Measurements from ENCODE around the gene NKD1.

The NKD1 gene

DNA sequence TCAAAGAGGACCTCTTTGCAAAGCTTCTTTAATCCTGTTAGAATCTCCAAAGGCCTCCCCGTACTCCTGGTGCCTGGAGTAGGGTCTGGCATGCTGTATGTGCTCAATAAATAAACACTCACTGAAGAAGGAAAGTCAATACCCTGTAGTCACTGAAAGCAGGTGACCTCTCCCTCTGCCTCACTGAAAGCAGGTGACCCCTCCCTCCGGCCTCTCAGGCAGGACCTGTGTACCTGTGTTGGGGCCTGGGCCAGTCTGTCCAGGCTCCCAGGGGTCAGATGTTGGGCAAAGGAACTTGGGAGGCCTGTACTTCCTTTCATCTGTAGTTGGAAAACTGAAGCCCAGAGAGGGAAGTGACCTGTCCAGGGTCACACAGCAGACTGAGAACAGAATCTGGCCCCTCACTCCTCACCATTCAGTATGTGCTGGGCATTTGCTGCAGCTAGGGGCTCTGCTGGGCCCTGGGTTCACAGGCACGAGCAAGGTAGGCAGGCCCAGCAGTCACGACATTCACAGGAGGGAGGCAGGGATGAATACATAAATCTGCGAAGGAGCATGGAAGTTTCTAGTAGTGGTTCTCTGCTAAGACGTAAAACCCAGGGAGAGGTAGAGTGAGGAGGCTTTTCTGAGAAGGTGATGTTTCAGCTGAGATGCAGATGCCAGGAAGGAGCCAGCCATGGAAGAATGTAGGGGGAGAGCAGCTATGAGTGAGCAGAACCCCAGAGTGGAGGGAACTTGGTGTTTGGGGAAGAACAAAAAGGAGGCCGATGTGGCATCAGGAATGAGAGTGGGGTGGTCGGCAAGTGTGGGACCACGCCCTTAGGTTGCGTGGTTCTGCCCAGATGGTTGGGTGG, 64.0 kb downstream of the NKD1 start:
- DNase-seq, result no peak

DNA sequence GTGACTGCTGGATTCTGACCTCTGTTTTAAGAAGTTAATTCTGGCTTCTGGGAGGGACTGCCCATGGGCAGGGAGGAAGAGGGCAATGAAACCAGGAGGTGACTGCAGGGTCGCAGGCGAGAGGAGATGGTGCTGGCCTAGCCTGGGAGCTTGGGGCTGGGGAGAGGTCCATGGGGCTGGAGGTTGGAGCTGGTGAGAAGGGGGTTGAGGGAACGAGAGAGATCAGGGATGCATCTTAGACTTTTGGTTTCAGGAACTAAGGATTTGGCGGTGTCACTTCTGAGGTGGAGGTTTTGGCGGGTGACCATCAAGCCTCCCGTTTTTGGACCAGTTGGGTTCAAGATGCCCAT, 64.6 kb downstream of the NKD1 start:
- no peak for DNase-seq

DNA sequence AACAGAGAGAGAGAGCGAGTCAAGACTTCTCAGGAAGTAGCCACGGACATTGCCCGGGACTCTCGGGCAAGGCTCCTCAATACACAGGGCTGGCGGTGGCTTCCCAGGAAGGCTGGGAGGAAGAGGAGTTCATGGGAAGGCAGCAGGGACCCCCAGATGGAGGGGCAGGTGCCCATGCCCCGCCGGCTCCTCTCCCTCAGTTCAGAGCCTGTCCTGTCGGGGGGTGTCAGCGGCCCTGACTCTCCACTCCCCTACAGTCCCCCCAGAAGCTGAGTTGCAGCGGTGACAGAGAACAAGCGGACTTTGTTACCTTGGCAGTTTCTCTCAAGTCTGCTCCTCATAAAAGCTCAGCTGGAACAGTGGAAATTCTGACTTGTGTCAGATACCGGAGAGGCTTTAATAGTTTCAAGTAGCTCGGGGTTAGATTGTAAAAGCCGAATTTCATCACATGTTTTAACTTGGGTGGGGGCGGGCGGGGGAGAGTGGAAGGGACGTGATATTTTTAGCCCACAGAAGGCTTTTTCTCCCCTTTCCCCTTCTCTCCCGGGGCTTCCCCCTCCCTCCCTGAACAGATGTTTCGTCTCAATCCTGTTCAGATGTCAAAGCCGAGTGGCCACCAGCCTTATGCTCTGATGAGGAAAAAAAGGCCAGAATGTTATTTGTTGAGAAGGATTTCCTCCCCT, 65.2 kb downstream of the NKD1 start:
- DNase-seq, result no peak

DNA sequence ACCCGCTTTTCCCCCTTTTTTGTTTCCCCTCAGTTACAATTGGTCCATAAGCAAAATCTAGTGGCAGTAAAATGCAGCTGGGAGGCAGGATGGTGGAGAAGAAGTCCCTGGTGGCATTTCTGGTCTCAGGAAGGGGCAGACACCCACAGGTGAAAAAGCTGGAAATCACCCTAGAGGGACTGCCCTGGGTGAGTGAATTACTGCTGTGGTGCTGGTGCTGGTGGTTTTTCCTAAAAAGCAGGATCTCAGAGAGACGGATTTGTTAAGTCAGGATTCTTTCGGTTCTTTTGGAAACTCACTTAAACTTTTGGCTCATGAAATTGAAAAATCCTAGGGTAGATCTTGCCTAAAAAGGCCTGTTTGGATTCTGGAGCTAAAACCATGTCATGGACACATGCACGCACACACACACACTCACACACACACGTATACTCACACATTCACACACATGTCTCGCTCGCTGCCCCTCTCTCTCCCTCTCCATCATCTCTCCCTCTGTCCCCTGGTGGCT, 65.8 kb downstream of the NKD1 start:
- no peak for DNase-seq

DNA sequence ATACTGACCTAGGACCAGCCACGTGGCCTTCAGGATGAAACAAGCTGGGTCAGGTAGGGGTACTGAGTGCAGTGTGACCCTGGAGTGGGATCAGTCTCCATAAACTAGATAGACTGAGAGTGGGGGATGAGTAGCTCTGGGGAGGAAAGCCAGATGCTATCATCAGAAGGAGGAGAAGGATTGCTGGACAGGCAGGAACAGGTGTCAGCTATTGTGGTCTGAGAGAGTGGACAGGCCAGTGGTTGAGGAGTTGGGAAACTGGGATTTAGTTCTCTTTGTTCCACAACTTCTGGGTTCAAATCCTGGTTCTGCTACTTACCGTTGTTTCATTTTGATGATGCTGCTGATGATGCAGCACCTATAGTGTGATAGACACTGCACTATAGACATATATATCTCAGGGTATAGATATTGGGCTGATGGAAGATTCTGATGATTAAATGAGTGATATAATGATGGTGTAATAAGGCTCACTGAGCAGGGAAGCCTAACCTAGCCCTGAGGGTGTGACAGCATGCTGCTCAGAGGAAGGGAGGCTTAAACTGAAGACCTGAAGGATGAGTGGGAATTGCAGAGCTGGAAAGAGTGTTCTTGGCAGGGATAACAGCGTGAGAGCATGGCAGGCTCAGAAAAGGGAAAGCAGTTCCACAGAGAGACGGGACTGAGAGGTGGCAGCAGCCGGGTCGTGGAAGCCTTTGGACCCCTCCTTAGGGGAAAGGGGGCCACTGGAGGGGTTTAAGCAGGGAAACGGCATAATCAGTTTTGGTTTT, 66.9 kb downstream of the NKD1 start:
- no peak for DNase-seq

DNA sequence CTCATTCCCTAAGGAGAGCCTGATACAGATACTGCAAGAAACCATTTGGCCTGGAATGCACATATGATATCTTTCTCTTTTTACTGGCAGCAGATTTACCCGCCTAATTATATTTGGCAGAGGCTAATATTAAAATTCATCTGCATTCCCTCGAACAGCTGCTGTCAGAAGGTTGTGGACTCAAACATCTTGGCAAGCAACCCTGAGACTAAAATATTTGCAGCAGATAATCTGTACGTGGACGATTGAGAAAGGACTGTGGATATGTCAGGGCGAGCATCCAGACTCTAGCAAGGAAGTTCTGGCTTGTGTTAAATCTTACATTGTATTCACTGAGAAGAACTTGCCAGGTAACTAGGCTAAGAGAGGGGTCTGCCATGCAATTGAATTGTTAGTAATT, 67.7 kb downstream of the NKD1 start:
- no peak for DNase-seq

DNA sequence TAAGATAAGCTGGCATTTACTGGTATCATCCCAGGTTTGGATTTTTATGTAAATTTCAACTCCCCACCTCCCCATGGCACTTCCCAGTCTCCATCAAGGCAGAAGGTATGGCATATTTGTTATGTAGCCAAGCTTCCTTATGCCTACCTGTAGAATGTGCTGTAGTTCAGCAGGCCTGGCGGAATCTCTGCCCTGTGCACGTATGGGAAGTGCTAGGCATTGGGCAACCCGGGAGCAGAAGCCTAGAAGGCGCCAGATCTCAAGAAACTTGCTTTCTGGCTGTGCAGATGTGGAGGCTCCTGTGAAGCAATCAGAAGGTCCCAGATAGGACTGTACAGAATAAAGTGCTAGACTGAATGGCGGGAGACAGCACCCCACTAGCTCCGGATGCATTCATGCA, 68.2 kb downstream of the NKD1 start:
- no peak for DNase-seq

DNA sequence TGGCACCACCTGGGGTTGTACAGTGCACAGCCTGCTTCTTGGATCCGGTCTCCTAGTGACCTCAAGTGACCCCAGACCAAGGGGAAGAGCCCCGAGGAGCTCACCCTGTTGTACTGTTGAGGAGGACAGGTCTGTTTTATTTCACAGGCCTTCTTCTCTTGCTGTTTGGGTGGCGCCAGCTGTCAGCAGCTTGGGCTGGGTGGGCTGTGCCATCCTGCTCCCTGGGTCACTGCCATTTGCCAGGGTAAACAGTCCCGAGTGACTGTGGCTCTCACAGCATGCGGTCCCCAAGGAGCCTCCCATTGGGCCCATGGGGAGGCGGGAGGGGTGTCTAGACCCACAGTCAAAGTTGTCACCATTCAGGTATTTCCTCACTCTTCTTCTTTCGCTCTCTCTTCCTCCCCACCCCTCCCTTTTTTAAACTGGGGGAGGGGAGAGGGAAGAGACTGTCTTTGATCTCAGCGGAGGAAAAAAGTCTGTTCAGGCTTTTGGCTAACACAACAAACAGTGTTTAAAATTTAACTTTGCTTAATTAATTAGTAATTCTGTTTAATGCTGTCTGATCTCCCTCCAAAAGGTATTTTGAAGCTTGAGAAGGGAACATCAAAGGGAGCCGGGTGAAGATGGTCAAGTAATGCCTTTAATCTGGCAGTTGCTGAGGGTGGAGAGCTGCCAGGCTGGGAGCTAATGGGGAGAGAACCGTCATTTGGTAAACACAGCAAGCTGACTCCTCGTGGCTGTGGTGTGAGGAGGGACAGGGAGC, 68.9 kb downstream of the NKD1 start:
- DNase-seq, result no peak

DNA sequence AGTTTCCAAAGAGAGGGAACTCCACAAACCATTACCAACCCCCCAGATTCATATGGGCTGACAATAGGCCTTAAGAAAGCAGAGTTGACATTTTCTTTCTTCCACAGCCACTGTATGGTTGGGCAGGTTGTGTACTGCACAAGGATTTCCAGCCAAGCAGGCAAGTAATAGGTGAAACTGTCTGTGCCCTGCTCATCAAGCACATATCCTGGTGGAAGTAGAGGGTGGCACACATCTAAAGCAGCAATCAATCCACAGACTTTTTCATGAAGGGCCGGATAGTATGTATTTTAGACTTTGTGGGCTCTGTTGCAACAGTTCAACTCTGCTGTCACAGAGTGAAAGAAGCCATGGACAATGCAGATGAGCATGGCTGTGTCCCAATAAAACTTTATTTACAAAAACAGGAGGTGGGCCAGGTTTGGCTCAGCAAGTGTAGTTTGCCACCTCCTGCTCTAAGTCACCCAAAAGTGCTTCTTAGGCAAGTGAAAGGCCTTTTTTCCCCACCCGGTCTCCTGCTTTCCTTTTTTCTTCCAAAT, 69.5 kb downstream of the NKD1 start:
- DNase-seq, result no peak

DNA sequence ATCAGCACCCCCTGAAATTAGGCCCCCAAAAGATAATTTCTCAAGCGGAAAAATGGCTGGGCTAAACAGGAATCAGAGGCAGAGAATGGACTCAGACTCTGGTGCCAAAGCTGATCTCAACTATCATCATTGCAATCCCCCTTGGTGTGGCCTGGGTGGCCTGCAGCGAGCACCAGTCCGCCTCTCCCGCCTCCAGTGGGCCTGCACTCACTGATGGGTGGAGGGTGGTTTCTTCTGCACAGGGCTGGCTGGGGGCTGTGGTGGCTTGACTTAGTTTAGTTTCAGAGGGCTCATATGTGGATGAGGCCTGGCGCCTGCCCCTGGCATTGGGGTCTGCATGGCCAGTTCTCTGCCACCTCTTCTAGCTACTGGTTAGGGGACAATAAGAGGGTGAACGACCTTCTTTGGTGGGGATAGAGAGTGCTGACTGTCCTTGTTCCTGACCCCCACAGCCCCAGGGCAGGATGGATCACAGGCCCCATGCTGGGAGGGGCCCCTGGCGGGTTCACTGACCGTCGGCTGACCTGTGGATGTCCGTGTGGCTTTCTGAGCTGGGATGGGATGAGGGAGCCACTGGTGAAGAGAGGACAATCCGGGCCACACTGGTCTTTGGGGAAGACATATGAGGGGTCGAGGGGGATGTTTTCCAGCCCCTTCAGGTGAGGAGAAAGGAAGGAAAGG, 70.2 kb downstream of the NKD1 start:
- no peak for DNase-seq

DNA sequence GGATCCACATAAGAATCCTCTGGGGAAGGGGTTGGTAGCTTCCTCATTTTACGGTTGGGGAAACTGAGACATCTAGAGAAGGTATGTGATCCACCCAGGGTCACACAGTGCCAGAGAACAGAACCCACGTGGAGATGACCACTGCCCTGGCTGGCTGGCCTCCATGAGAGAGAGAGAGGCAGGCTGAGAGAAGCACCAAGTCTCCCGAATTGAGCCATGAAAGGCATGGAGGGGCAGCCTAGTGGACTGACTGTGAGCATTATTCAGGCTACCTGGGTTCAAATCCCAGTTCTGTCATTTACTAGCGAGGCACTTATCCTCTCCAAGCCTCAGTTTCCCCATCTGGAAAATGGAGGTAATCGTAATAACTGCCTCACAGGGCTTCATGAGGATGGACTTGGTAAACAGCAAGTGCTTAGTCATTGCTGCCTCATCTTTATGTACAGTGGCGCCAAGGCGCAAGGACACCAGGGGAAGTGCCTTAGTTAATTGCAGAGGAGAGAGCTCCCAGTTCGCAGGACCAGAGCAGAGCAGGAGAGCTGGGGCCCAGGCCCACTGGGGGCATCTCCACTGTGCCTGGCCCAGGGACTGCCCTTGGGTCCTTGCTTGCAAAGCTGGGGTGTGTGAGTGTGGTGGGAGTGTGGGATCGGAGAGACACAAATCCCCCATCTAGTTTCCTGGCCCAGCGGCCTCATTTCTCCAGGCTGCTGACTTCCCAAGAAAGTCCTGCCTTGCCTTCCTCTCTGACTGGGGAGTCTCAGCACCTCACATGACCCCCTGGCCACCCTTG, 71.7 kb downstream of the NKD1 start:
- DNase-seq, result no peak

DNA sequence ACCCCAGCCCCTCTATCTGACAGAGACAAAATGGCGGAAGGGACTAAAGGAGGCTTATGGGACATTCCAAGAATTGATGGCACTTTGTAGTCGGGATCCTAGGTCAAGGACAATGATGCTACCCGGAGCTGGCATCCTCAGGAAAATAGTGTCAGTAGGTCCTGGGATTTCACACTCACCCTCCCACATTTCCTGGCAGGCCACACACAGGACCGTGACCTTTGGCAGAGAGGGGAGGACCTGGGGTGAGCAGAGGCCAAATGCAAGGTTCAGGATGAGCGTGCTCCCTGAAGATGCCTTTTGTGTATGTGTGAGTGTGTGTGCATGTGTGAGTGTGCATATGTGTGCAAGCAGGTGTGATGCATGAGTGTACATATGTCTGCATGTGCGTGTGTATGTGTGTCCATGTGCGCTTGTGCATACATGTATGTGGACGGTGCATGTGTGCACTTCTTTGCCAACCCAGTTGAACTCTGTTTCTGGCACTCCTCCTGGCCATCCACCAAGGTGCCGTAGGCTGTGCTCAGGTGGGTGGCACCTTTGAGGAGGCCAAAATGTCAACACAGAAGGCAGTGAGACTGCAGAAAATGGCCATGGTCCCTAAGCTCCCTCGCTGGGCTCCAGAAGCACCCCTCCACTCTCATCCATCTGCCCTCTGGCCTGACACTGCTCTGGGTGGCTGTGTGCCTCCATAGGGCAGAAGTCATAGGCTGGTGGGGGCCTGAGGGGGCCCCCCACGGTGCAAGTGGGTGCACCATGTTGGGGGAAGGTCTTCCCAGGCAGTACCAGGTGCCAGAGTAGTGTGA, 72.7 kb downstream of the NKD1 start:
- no peak for DNase-seq

DNA sequence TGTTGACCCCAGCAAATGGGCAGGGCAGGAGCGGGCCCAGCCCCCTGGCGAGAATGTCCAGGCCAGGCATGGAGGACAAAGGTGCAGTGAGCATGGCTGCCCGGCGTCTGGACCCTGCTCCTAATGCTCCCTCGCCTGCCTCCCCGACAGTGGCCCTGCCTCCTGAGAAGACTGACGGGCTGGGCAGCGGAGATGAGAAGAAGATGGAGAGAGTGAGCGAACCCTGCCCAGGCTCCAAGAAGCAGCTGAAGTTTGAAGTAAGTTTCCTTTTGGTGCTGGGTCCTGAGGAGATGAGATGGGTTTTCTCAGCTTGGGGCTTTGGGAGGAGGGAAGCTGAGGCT, 73.2 kb downstream of the NKD1 start:
- no peak for DNase-seq

DNA sequence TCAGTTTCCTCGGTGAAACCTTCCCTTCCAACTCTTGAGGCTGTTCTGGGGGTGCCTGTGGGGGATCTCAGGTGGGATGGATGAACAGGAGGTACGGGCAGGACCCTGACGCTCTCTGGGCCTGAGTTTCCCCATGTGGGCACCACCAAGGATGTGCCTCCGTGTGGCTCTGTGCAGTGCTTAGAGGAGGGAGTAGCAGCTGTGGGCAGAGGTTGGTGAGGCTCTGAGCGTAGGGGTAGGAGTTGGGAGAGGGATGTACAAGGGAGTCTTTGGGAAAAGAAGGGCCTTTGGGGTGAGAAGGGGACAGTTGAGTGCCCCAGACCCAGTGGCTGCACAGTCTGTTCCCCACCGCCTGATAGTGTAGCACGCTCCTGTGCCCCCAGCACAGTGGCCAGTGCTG, 73.8 kb downstream of the NKD1 start:
- DNase-seq, result no peak

DNA sequence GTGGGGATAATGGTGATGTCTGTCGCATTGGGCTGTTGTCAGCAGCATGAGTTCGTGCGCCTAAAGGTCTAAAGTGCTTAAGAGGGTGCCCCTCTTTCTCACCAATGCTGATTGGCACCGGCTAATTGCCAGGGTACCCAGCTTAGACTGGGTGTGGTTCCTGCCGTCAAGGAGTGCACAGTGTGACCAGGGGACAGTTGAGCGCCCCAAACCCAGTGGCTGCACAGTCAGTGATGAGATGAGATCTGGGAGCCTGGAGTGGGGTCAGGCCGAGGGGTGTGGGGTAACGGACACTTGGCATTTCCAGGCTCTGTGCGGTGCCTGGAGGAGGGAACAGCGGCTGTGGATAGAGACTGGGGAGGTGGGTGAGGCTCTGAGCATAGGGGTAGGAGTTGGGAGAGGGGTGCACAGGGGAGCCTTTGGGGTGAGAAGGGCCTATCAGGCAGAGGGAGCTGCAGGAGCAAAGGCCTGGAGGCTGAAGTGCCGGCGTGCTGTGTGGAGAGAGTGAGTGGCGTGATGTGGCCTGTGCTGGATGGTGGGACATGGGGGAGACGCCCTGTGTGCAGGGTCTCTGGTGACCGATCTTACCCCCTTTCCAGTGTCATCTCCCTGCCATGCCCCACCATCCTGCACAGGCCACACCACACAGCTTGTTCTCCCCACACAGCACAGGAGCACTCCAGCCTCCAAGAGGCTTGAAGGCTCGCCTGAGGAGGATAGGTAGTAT, 74.6 kb downstream of the NKD1 start:
- no peak for DNase-seq

DNA sequence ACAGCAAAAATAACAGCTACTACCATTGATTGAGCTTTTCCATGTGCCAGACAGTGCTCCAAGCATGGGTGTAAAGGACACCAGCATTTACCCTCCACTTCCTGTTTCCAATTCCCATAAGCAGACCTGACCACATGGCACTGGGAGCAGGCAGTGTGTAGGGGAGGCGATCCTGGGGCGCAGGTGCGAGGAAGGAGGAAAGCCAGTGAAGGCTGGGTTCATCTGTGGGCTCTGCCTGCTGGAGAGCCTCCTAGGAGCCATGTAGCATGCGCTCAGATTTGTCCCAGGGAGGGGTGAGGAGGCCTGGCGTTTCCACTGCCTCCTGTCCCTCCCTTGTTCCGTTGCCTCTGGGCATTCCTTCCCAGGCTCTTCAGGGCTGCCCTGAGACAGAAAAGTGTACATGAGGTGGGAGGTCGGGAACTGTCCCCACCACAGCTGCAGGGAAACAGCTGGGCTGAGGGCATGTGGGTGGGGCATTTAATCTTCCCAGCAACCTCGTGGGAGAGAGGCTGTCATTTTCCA, 76.3 kb downstream of the NKD1 start:
- no peak for DNase-seq

DNA sequence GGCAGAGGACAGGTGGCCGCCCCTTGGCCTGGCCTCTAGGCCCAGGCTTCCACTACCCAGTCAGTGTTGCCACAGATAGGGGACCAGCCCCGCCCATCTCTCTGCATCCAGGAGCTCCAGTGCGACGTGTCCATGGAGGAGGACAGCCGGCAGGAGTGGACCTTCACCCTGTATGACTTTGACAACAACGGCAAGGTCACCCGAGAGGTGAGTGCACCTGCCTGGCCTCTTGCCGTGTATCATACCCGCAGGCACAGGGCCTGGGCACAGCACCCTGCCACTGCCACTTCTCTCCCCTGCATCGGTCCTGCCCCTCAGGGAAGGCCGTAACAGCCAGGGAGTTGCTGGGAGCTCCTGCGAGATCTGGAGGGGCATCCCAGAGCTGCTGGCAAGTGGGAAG, 77.2 kb downstream of the NKD1 start:
- DNase-seq, result no peak

DNA sequence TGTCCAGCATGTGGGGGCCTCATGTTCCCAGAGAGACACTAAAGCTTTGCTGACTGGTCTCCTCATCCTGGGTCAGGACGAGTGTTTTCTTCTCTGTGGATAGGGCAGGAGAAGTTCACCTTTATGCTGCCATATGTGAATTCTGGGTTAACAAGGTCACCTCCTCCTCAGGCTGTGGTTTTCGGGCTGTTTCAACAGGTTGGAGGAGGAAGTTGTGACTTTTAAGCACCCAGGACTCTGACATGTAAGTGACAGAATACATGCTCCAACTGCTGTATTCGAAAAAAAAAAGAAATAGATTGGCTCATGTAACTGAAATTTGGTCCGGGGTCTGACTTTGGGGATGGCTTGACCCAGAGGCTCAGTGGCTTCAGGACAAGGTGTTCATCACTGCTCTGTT, 78.7 kb downstream of the NKD1 start:
- DNase-seq, result no peak

All from hypothalamus (tissue), 51 donors.